ENCODE measurements around the gene PARP4. TPM values are rescaled to one million over a fixed set of nuclear protein-coding genes. Genes with fewer than 3 reads are reported as not detected.

The PARP4 gene
- total RNA-seq, 3 donors from 2014 or later (not counting 1 experiment from before 2014, with no cell fraction given) = 83.5 to 90.1 (median 84.0) TPM

- Histone ChIP-seq H3K4me1 (ENCODE audit: control insufficient read depth, insufficient read depth, low read length) (peaks cover 13% of the 10 kb centered on the region), H3K4me3 (ENCODE audit: low read length) (no peak overlapping the region), H3K27ac (ENCODE audit: low read length) (no peak overlapping the region), H3K36me3 (ENCODE audit: control insufficient read depth, insufficient read depth, low read length) (no peaks in the 10 kb centered on the region), H3K27me3 (ENCODE audit: control insufficient read depth, insufficient read depth, low read length) (peaks cover 18% of the 10 kb centered on the region), H3K9me3 (ENCODE audit: control insufficient read depth, insufficient read depth, low read length) (no peaks in the 10 kb centered on the region)
- ATAC-seq = no peak
- Mint-ChIP-seq H3K4me3 (no peak overlapping the region), H3K27me3 (ENCODE audit: low read depth in 2 of 2) (peaks cover 44% of the 10 kb centered on the region in 2 donors), H3K36me3 (peaks cover 8% of the 10 kb centered on the region), H3K9me3 (no peaks in the 10 kb centered on the region), H3K27ac (no peak overlapping the region), H3K4me1 (peaks cover 10 to 13% of the 10 kb centered on the region in 2 donors)
- no peak for TF ChIP-seq CTCF (IDR thresholded peaks at IDR 0.05)
- no peak for DNase-seq
- intact Hi-C loops (cut with micrococcal nuclease) = no loop called here
- WGBS (ENCODE audit: insufficient coverage) = 92% methylated on average over 11 of the region's 11 CpGs
Observed at GRCh38 chr13:24539500-24540165, 27.1 kb upstream of the PARP4 start.

- H3K27me3 Mint-ChIP-seq (ENCODE audit: low read depth in 2 of 2) = peaks cover 43 to 76% of the 10 kb centered on the region in 2 donors
- no peak for TF ChIP-seq CTCF (IDR thresholded peaks at IDR 0.05)
Observed at GRCh38 chr13:24529478-24529877, 16.9 kb upstream of the PARP4 start.

DNA sequence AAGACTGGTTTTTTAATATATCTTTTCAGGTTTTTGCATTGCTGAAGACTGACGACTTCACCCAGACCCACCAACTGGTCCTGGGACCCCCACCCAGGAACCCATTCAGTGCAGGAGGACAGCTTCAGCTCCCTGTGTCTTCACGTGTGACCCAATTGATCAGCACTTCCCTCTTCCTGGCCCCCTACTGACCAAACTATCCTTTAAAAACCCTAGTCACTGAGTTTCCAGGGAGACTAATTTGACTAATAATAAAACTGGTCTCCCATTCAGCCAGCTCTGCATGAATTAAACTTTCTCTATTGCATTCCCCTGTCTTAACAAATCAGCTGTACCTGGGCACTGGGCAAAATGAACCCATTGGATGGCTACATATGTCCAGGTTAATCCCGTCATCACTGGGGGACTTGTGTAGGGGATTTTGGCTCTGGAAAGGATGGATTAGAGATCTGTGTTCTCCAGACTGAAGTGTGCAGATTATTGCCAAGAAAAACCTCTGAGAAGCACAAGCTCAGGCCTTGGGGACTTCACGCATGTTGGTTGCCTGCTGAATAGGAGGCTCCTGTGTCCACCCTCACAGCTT lies 16.3 kb upstream of the PARP4 start:
- DNase-seq (no peak), ATAC-seq (no peak)
- Mint-ChIP-seq H3K4me3 (no peak overlapping the region), H3K4me1 (no peaks in the 10 kb centered on the region), H3K36me3 (no peaks in the 10 kb centered on the region), H3K27me3 (ENCODE audit: low read depth in 2 of 2) (peaks cover 37 to 70% of the 10 kb centered on the region in 2 donors), H3K9me3 (no peaks in the 10 kb centered on the region), H3K27ac (no peak overlapping the region)
- Histone ChIP-seq H3K4me1 (ENCODE audit: control insufficient read depth, insufficient read depth, low read length) (no peaks in the 10 kb centered on the region), H3K9me3 (ENCODE audit: control insufficient read depth, insufficient read depth, low read length) (no peaks in the 10 kb centered on the region), H3K27me3 (ENCODE audit: control insufficient read depth, insufficient read depth, low read length) (peaks cover 7% of the 10 kb centered on the region), H3K27ac (ENCODE audit: low read length) (no peak overlapping the region), H3K4me3 (ENCODE audit: low read length) (no peak overlapping the region), H3K36me3 (ENCODE audit: control insufficient read depth, insufficient read depth, low read length) (no peaks in the 10 kb centered on the region)
- intact Hi-C loops (cut with micrococcal nuclease) = no loop called here
- no peak for TF ChIP-seq CTCF (IDR thresholded peaks at IDR 0.05)
- WGBS (ENCODE audit: insufficient coverage) = 92% methylated on average over 4 of the region's 4 CpGs

More at GRCh38 chr13:24529478-24529877, 16.9 kb upstream of the PARP4 start:
- Histone ChIP-seq H3K9me3 (ENCODE audit: control insufficient read depth, insufficient read depth, low read length) (no peaks in the 10 kb centered on the region), H3K4me1 (ENCODE audit: control insufficient read depth, insufficient read depth, low read length) (no peaks in the 10 kb centered on the region), H3K27me3 (ENCODE audit: control insufficient read depth, insufficient read depth, low read length) (peaks cover 9% of the 10 kb centered on the region), H3K27ac (ENCODE audit: low read length) (no peak overlapping the region), H3K36me3 (ENCODE audit: control insufficient read depth, insufficient read depth, low read length) (no peaks in the 10 kb centered on the region), H3K4me3 (ENCODE audit: low read length) (no peak overlapping the region)
- ATAC-seq = no peak
- H3K4me3 Mint-ChIP-seq = no peak overlapping the region
- H3K9me3 Mint-ChIP-seq = no peaks in the 10 kb centered on the region
- intact Hi-C loops (cut with micrococcal nuclease) = no loop called here
- H3K4me1 Mint-ChIP-seq = no peaks in the 10 kb centered on the region
- DNase-seq = no peak
- no peaks in the 10 kb centered on the region for H3K36me3 Mint-ChIP-seq
- WGBS (ENCODE audit: insufficient coverage) = 88% methylated on average over 1 of the region's 1 CpG
- H3K27ac Mint-ChIP-seq = no peak overlapping the region
